T-helper 1 cell treated with Interleukin-12 subunit alpha and Interleukin-12 subunit beta and Interleukin-4 antibody, amounts not matched to agents 30 μg/mL and 1 μg/mL, for 36 hours (primary cell): Measurements from ENCODE around the gene CGA.
"Not testable (repeated sequence)": the region's sequence is repeated elsewhere in the genome, so short reads cannot be mapped to it uniquely, and the experiment has no call there.

Source experiments
- H3K27ac Mint-ChIP-seq: one replicate; pipeline ENCODE4 v1.8.0; 2021; ENCODE audit warnings: mild to moderate bottlenecking, mixed read lengths
- H3K27me3 Mint-ChIP-seq: one replicate; pipeline ENCODE4 v1.8.0; 2021; ENCODE audit warnings: low read depth, mixed read lengths
- H3K36me3 Mint-ChIP-seq: one replicate; pipeline ENCODE4 v1.8.0; 2021; ENCODE audit warnings: low read depth, mixed read lengths
- H3K4me1 Mint-ChIP-seq: one replicate; pipeline ENCODE4 v1.8.0; 2021; ENCODE audit warnings: low read depth, mixed read lengths
- H3K4me3 Mint-ChIP-seq: one replicate; pipeline ENCODE4 v1.8.0; 2021; ENCODE audit warnings: mild to moderate bottlenecking, moderate library complexity, mixed read lengths
- H3K9me3 Mint-ChIP-seq: one replicate; pipeline ENCODE4 v1.8.0; 2021; ENCODE audit warnings: mixed read lengths

Gene CGA

DNA sequence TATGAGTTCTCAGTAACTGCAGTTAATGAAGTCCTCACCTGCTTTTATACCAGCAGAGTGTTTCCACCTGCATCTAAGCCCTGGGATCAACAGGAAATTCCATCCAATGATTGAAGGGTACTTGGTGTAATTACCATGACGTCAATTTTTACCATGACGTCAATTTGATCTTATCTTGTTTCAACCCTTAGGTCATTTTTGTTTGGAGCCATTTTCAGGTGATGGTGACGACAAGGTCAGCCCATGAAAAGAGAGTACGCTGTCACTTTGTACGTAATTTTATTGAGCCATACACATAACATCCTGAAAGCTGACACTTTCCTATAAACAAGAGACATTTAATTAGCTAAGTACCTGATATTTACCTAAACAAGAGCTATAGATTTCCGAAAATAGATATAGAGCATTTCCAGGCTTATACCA is at the start of gene CGA:
TSS of gene CGA (minus strand) at position 20 of the 423 bp plus-strand sequence. CDS start 6,906 bp downstream, outside the sequence.
- H3K27me3 Mint-ChIP-seq: peaks cover 21% of the 10 kb centered on the region
- H3K4me1 Mint-ChIP-seq: no peaks in the 10 kb centered on the region
- no peaks in the 10 kb centered on the region for H3K9me3 Mint-ChIP-seq
- no peak within 1 kb of the TSS for H3K27ac Mint-ChIP-seq
- H3K4me3 Mint-ChIP-seq: no peak within 1 kb of the TSS
- no peaks in the 10 kb centered on the region for H3K36me3 Mint-ChIP-seq

DNA sequence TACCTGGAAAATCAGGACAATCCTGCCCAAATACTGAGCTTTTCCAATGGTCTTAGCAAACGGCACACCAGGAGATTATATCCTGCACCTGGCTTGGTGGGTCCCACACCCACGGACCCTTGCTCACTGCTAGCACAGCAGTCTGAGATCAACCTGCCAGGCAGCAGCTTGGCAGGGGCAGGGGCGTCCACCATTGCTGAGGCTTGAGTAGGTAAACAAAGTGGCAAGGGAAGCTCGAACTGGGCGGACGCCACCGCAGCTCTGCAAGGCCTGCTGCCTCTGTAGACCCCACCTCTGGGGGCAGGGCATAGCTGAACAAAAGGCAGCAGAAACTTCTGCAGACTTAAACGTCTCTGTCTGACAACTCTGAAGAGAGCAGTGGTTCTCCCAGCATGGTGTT is 45.0 kb upstream of the CGA start:
- H3K4me1 Mint-ChIP-seq, H3K36me3 Mint-ChIP-seq, H3K9me3 Mint-ChIP-seq, H3K27ac Mint-ChIP-seq, H3K4me3 Mint-ChIP-seq: not testable (repeated sequence)
- peaks cover 60% of the 10 kb centered on the region for H3K27me3 Mint-ChIP-seq

DNA sequence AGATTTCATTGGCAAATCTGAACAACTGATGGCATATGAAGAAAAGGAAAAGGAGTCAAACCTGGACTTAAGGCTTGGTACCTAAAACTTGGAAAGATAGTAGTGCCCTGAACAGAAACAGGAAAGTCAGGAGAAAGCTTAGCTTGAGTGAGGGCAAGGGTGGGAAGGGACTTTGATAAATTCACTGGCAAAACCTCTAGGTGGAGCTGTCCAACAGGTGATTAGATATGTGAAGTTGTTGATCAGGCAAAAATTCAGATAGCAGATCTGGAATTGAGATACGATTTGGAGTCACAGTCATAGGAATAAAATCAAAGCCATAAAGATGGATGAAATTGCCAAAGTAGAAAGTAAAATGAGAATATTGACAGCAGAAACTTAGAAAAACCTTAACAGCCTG is 44.3 kb upstream of the CGA start:
- H3K4me1 Mint-ChIP-seq: peaks cover 2% of the 10 kb centered on the region

DNA sequence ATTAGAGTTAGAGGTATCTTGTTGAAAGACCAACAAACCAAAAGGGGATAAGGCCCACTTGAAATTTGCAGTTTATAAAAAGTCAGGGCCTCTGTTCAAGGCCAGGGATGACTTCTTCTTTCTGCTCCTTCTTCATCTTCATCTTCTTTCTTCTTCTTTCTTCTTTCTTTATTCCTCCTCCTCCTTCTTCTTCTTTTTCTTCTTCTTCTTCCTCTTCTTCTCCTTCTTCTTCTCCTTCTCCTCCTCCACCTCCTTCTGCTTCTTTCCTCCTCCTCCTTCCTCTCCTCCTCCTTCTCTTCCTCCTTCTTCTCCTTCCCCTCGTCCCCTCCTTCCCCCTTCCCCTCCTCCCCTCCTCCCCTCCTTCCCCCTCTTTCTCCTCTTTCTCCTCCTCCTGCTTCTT is 42.1 kb upstream of the CGA start:
- Mint-ChIP-seq H3K4me3 (no peak overlapping the region), H3K27ac (no peak overlapping the region), H3K27me3 (peaks cover 39% of the 10 kb centered on the region), H3K4me1 (peaks cover 2% of the 10 kb centered on the region), H3K9me3 (no peaks in the 10 kb centered on the region), H3K36me3 (no peaks in the 10 kb centered on the region)

More for the DNA sequence above, 44.3 kb upstream of the CGA start:
- peaks cover 57% of the 10 kb centered on the region for H3K27me3 Mint-ChIP-seq
- no peak overlapping the region for H3K27ac Mint-ChIP-seq
- H3K9me3 Mint-ChIP-seq: no peaks in the 10 kb centered on the region
- H3K4me3 Mint-ChIP-seq: no peak overlapping the region
- H3K36me3 Mint-ChIP-seq: peaks cover 2% of the 10 kb centered on the region

DNA sequence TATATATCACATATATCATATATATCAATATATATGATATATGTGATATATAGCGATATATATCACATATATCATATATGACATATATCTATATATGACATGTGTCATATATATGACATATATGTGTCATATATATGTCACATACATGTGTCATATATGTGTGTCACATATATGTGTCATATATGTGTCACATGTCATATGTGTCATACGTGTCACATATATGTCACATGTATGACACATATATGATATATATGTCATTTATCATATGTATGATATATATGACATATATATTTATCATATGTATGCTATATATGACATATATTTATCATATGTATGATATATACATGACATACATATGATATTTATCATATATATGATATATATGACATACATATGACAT is 32.8 kb upstream of the CGA start:
- H3K27ac Mint-ChIP-seq: no peak overlapping the region
- H3K36me3 Mint-ChIP-seq: no peaks in the 10 kb centered on the region
- H3K27me3 Mint-ChIP-seq: peaks cover 14% of the 10 kb centered on the region
- peaks cover 1% of the 10 kb centered on the region for H3K4me1 Mint-ChIP-seq
- no peaks in the 10 kb centered on the region for H3K9me3 Mint-ChIP-seq
- H3K4me3 Mint-ChIP-seq: no peak overlapping the region

GRCh38 chr6:87126501-87126900 is 31.6 kb upstream of the CGA start:
- no peaks in the 10 kb centered on the region for H3K36me3 Mint-ChIP-seq
- H3K27me3 Mint-ChIP-seq: peaks cover 23% of the 10 kb centered on the region
- peaks cover 5% of the 10 kb centered on the region for H3K9me3 Mint-ChIP-seq
- H3K4me3 Mint-ChIP-seq: no peak overlapping the region
- H3K4me1 Mint-ChIP-seq: peaks cover 1% of the 10 kb centered on the region
- no peak overlapping the region for H3K27ac Mint-ChIP-seq

- H3K4me3 Mint-ChIP-seq: no peak overlapping the region
- H3K4me1 Mint-ChIP-seq: peaks cover 1% of the 10 kb centered on the region
- peaks cover 5% of the 10 kb centered on the region for H3K9me3 Mint-ChIP-seq
- no peak overlapping the region for H3K27ac Mint-ChIP-seq
- no peaks in the 10 kb centered on the region for H3K36me3 Mint-ChIP-seq
- peaks cover 24% of the 10 kb centered on the region for H3K27me3 Mint-ChIP-seq
Measured at GRCh38 chr6:87124074-87124473, 29.2 kb upstream of the CGA start.

- Mint-ChIP-seq H3K4me3 (no peak overlapping the region), H3K4me1 (peaks cover 1% of the 10 kb centered on the region), H3K27me3 (peaks cover 24% of the 10 kb centered on the region), H3K27ac (no peak overlapping the region), H3K36me3 (no peaks in the 10 kb centered on the region), H3K9me3 (peaks cover 5% of the 10 kb centered on the region)
Measured at GRCh38 chr6:87122477-87122876, 27.6 kb upstream of the CGA start.

DNA sequence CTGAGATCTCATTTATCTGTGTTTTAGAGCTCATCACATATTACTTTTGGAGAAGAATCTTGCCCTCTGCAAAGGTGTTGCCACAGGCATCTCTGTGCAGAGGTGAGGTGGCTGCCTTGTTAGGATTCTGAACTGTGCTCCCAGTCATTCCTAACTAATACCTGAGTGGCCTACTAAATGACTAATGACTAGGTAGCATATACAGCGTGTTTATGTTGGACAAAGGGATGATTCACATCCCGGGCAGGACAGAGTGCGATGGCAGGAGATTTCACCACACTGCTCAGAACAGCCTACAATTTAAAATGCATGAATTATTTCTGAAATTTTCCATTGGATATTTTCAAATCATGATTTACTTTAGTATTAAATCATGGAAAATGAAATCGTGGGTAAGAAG is 23.1 kb upstream of the CGA start:
- H3K27me3 Mint-ChIP-seq: peaks cover 37% of the 10 kb centered on the region
- peaks cover 5% of the 10 kb centered on the region for H3K9me3 Mint-ChIP-seq
- H3K27ac Mint-ChIP-seq: no peak overlapping the region
- H3K4me3 Mint-ChIP-seq: no peak overlapping the region
- H3K4me1 Mint-ChIP-seq: peaks cover 3% of the 10 kb centered on the region
- no peaks in the 10 kb centered on the region for H3K36me3 Mint-ChIP-seq

DNA sequence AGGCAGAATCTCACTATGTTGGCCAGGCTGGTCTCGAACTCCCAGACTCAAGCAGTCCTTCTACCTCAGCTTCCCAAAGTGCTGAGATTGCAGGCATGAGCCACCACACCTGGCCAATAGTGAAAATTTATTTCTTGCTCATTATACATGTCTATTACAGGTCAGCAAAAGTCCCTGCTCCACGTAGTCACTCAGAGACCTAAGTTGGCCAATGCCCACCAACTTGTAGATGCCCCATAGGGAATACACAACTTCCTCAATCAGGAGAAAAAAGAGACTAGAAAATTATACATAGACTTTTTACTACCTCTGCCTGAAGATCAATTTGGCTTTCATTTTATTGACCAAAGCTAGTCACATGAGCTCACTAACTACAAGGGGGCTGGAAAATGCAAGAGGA is 22.0 kb upstream of the CGA start:
- H3K4me3 Mint-ChIP-seq: no peak overlapping the region
- no peak overlapping the region for H3K27ac Mint-ChIP-seq
- H3K36me3 Mint-ChIP-seq: no peaks in the 10 kb centered on the region
- peaks cover 30% of the 10 kb centered on the region for H3K27me3 Mint-ChIP-seq
- H3K4me1 Mint-ChIP-seq: peaks cover 2% of the 10 kb centered on the region
- H3K9me3 Mint-ChIP-seq: peaks cover 2% of the 10 kb centered on the region

DNA sequence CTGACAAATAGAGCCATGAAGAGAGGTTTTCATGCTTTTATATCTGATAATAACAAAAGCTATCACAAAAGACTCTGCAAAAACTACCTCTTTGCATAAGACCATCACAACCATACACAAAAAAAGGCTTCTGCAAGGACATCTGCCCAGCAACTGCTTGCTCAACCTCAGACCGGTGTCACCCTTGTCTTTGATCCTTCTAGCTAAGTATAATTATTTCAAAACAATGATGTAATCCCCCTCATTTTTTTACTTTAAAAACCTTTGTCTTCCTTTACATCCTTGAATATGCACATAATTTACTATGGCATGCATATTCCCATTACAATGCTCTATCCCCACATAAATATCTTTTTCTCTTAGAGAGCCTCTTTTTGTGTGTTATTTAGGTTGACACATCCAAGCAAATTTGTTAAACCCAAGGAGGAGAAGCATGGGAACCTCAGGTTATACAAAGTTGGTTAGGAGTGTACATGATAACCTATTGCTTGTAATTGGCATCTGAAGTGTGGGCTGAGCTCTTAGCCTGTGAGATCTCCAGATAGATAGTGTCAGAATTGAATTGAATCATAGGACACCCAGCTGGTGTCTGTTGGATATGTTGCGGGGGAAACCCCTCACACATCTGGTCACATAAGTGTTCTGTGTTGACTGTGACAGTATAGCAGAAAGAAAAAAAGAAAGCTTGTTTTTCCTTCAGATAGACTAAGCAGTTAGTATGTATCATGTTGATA is 20.7 kb upstream of the CGA start:
- H3K36me3 Mint-ChIP-seq: no peaks in the 10 kb centered on the region
- H3K27ac Mint-ChIP-seq: no peak overlapping the region
- peaks cover 31% of the 10 kb centered on the region for H3K27me3 Mint-ChIP-seq
- peaks cover 2% of the 10 kb centered on the region for H3K4me1 Mint-ChIP-seq
- no peaks in the 10 kb centered on the region for H3K9me3 Mint-ChIP-seq
- H3K4me3 Mint-ChIP-seq: no peak overlapping the region

- Mint-ChIP-seq H3K27ac (no peak overlapping the region), H3K36me3 (no peaks in the 10 kb centered on the region), H3K27me3 (peaks cover 25% of the 10 kb centered on the region), H3K4me3 (no peak overlapping the region), H3K9me3 (no peaks in the 10 kb centered on the region), H3K4me1 (peaks cover 2% of the 10 kb centered on the region)
Measured at GRCh38 chr6:87110636-87111035, 15.7 kb upstream of the CGA start.

GRCh38 chr6:87105823-87106222 is 10.9 kb upstream of the CGA start:
- Mint-ChIP-seq H3K27ac (no peak overlapping the region), H3K27me3 (peaks cover 5% of the 10 kb centered on the region), H3K9me3 (no peaks in the 10 kb centered on the region), H3K4me3 (no peak overlapping the region), H3K4me1 (no peaks in the 10 kb centered on the region), H3K36me3 (no peaks in the 10 kb centered on the region)

- Mint-ChIP-seq H3K27me3 (peaks cover 4% of the 10 kb centered on the region), H3K4me1 (no peaks in the 10 kb centered on the region), H3K36me3 (no peaks in the 10 kb centered on the region), H3K9me3 (no peaks in the 10 kb centered on the region), H3K4me3 (no peak overlapping the region), H3K27ac (no peak overlapping the region)
Measured at GRCh38 chr6:87104667-87105066, 9.8 kb upstream of the CGA start.

GRCh38 chr6:87103977-87104601 is 9.2 kb upstream of the CGA start:
- no peaks in the 10 kb centered on the region for H3K9me3 Mint-ChIP-seq
- no peak overlapping the region for H3K4me3 Mint-ChIP-seq
- peaks cover 10% of the 10 kb centered on the region for H3K27me3 Mint-ChIP-seq
- no peak overlapping the region for H3K27ac Mint-ChIP-seq
- no peaks in the 10 kb centered on the region for H3K36me3 Mint-ChIP-seq
- no peaks in the 10 kb centered on the region for H3K4me1 Mint-ChIP-seq
